RKO (cell line): ENCODE measurements around the gene CCNT2.
A peak's percentile ranks its signal among the peaks of the same experiment; 100 is the strongest.
"Not testable (repeated sequence)": the region's sequence is repeated elsewhere in the genome, so short reads cannot be mapped to it uniquely, and the experiment has no call there.

ENCODE experiments used
- DNase-seq: peaks from one replicate; pipeline ENCODE4 v3.0.0-alpha.2; 2016; ENCODE audit warnings: low spot score

The CCNT2 gene

GRCh38 chr2:134919341-134920210 lies 954 bp downstream of the CCNT2 start:
- peak; percentile 47 for DNase-seq

- no peak for DNase-seq
Measured at GRCh38 chr2:134924912-134925311, 6.3 kb downstream of the CCNT2 start.

- DNase-seq = no peak
Measured at GRCh38 chr2:134926231-134926931, 7.8 kb downstream of the CCNT2 start.

GRCh38 chr2:134927195-134927594 lies 8.6 kb downstream of the CCNT2 start:
- no peak for DNase-seq

GRCh38 chr2:134932864-134933526 lies 14.4 kb downstream of the CCNT2 start:
- DNase-seq = no peak

GRCh38 chr2:134933732-134934131 lies 15.1 kb downstream of the CCNT2 start:
- DNase-seq = no peak

- no peak for DNase-seq
Measured at GRCh38 chr2:134934150-134934549, 15.5 kb downstream of the CCNT2 start.

GRCh38 chr2:134934641-134935040 lies 16.0 kb downstream of the CCNT2 start:
- DNase-seq = no peak

- DNase-seq = no peak
Measured at GRCh38 chr2:134936691-134937090, 18.1 kb downstream of the CCNT2 start.

- no peak for DNase-seq
Measured at GRCh38 chr2:134943540-134943939, 24.9 kb downstream of the CCNT2 start.

- no peak for DNase-seq
Measured at GRCh38 chr2:134944975-134945374, 26.4 kb downstream of the CCNT2 start.

GRCh38 chr2:134946073-134946472 lies 27.5 kb downstream of the CCNT2 start:
- no peak for DNase-seq

- no peak for DNase-seq
Measured at GRCh38 chr2:134949981-134950708, 31.5 kb downstream of the CCNT2 start.

- DNase-seq = no peak
Measured at GRCh38 chr2:134950886-134951285, 32.3 kb downstream of the CCNT2 start.

- no peak for DNase-seq
Measured at GRCh38 chr2:134952608-134953007, 34.0 kb downstream of the CCNT2 start.

GRCh38 chr2:134954065-134954464 lies 35.4 kb downstream of the CCNT2 start:
- no peak for DNase-seq

GRCh38 chr2:134955744-134956143 lies 37.1 kb downstream of the CCNT2 start:
- no peak for DNase-seq

- no peak for DNase-seq
Measured at GRCh38 chr2:134957477-134957876, 38.9 kb downstream of the CCNT2 start.

GRCh38 chr2:134967166-134967565 lies 48.5 kb downstream of the CCNT2 start:
- DNase-seq = not testable (repeated sequence)

- DNase-seq = no peak
Measured at GRCh38 chr2:134973241-134974138, 54.9 kb downstream of the CCNT2 start.
